Germinal center (tissue), 1 donor: Measurements from ENCODE around the gene BNIP5.
A peak's percentile ranks its signal among the peaks of the same experiment; 100 is the strongest.
"Not testable (repeated sequence)": the region's sequence is repeated elsewhere in the genome, so short reads cannot be mapped to it uniquely, and the experiment has no call there.

Experiments
- DNase-seq: peaks from one replicate; pipeline ENCODE4 v3.0.0; 2012; ENCODE audit warnings: mixed read lengths, low spot score

The BNIP5 gene

DNA sequence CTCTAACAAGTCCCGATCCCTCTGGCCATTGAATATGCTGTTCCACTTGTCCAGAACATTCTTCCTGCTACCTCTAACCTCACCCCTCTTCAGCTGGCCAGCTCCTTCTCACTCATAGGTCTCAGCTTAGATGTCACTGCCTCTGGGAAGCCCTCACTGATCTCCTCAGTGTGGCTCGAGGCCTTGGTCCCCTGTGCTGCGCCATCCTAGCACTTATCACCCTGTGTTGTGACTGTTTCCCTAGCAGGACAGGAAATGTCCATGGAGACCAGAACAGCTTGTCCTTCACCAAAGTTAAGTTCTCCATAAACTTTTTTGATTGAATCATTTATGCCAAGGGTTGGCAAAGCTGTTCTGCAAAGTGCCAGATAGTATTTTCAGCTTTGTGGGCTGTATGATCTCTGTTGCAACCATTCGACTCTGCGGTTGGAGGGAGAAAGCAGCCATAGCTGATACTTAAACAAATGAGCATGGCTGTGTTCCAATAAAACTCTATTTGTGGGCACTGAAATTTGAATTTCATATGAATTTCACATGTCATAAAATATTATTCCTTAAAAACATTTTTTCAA, 6.5 kb upstream of the BNIP5 start:
- no peak for DNase-seq

DNA sequence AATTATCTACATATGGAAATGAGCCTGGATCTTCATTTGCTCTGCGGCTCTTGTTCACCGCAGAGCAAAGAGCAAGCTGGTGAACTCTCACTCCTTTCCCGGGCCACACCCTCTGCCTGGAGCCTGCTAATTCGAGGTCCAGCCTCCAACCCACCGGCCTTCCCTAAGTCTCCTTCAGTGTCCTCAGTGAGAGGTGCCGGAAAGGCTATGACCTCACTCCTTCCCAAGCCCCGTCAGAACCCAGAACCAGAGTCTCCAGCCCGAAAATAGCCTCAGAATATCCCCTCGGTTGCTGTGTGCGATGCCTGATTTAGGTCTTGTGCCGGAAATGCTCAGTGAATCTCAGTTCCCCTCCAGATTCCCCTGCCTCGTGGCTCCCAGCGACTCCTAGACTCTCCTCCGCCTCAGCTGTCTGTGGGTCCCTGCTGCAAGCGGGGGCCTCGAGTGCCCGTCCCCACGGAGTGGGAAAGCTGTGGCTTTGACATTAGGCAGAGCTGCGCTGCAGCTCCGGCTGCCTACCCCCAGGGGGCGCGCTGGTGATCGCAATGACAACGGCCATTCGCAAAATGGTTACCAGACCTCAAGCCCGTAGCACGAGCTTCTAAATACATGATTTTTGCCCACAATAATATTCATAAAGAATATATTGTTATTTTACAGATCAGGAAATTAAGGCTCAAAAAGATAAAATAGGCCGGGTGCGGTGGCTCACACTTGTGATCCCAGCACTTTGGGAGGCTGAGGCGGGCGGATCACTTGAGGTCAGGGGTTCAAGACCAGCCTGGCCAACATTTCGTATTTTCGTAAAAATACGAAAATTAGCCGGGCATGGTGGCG, 4.1 kb upstream of the BNIP5 start:
- DNase-seq: peak; percentile 82

DNA sequence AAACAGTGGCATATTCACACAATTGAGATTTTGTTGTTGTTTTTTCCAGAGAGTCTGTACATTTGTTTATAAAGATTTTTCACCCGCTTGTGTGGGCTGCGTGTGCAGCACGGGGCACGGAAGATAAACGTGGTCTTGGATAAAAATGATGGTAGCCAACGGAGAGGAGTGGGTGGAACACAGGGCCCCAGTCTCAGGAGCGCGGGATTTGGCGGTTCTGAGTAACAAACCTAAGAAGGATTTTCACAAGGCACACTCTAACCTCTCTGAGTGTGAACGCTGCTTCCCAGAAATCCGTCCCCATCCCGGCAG, 3.6 kb upstream of the BNIP5 start:
- DNase-seq: no peak

DNA sequence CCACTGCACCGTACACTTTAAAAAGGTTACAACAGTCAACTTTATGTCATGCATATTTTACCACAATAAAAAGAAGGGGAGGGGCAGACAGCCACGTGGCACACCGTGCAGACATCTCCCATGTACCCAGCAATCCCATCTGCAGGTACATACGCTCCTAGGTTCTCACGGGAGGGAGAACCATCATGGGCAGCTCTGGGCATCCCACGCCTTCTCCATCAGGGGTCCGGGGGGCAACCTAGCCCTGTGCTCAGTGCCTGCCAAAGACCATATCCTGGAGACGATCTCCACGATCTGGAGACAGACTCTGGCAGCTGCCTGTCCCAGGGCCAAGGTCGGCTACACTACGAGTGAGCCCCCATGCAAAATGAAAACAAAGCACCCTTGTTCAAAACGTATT, 2.5 kb upstream of the BNIP5 start:
- no peak for DNase-seq

DNA sequence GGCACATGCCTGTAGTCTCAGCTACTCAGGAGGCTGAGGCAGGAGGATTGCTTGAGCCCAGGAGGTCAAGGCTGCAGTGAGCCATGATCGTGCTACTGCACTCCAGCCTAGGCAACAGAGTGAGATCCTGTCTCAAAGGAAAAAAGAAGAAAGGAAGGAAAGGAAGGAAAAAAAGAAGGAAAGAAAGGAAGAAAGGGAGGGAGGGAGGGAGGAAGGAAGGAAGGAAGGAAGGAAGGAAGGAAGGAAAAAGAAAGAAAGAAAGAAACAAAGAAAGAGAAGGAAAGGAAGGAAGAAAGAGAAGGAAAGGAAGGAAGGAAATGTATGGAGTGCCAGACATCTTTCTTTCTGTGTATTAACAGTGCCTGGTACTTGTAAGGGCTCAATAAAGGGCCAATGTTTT, 1.5 kb upstream of the BNIP5 start:
- not testable (repeated sequence) for DNase-seq

GRCh38 chr6:36337814-36338213, 1.1 kb upstream of the BNIP5 start:
- DNase-seq: no peak

GRCh38 chr6:36336208-36336710, 429 bp downstream of the BNIP5 start:
- no peak for DNase-seq

DNA sequence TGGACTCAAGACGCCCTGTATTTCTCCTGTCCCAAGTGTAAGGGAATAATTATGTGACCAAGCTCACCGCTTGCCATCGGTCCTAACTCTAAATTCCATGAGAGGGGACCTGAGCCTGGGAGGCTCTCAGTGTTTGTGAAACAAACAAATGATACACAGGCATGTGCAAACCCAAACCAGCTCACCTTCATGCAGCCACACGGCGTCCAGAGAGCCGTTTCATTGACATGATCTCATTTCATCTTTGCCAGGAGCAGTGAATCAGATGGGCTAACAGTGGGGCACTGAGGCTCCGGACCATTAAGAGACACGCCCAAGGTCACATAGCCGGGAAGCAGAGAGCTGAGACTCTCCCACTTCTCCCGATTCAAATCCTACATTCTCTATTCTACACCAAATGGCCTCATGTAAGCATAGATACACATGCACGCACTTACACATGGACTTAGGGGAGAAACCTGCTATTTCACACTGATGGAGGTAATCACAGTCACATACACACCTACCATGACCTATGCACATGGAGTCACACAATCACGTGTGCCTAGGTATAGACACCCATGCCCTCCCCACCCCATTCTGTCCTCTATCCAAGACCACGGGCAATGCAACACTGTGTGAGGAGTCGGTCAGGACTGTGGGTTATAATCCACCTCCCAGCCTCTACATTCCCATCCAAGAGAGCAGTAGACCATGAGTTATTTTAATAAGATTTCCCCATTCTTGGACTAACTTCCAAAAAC, 1.1 kb downstream of the BNIP5 start:
- no peak for DNase-seq

DNA sequence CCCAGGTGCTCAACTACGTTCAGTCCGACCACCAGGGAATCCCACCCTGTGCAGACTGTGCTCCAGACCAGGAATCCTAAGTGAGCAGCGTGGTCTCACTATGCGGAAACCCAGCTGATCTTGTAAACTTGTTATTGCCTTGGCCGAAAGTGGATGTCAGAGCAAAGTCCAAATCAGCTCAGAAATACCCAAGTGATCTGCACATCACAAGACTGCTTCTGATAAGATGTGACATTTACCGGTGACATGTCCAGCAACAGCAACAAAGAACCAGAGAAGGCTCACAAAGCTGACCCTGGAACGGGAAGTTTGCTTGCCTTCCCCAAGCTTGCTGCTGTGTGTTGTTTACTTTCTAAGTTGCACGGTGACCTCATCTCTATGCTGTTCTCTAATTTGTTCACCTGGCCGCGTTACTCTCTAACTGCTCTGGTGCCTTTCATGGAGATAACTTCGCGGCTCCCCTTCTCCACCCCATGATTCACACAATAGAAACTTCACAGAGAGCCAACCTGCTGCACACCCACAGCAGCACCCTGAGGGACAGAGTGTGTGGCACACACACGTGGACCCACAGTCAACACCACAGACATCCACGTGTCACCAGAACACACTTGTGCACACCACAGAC, 1.7 kb downstream of the BNIP5 start:
- no peak for DNase-seq

DNA sequence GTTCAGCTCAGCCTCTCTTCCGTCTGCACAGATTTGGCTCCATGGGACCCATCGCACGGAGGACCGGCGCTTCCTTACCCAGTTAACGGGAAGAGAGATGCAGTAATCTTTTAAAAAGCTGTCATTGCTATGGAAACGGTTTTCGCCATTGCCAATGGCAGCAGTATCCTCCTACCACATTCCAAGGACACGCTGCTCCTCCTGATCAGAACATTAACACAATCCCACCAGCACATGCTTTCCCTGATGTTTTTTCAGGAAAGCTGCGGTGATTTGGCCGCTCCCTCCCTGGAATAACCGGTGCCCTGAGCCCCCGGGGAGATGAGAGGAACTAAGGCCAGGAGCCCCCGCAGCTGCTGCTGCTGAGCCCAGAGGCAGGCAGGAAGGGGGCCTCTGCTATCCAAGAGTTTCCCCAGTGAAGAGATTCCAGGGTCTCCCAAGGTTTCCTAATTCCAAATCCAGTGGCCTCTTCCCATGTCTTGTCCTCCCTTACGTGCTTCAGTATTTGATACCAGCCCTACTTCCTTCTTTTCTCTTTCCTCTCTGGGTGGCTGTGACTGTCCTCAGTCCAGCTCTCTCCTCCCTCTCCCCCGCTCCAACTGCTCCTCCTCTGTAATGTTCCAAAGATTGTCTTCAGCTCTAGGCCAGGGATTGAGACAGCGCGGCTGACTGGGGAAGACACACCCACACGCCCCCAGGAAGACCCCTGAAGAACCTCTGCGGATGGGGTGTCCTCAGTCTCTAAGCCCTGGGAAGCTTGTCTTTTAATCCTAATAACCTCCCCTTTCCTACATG, 2.6 kb downstream of the BNIP5 start:
- no peak for DNase-seq

GRCh38 chr6:36333171-36333895, 3.4 kb downstream of the BNIP5 start:
- DNase-seq: no peak

DNA sequence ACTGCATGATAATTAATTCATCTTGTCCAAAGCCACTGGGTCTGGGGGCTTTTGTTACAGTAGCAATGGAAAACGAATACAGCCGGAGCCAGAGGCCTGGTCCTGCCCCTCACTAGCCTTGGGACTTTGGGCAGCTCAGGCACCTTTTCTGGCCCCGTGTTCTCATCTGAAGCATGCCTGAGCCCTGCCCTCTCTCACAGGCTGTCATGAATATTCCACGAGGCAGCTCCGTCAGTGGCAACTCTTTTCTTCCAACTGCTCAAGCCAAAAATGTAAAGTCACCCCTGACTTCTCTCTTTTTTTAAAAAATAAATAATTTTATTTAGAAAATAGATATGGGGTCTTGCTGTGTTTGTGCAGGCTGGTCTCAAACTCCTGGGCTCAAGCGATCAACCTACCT, 5.3 kb downstream of the BNIP5 start:
- no peak for DNase-seq

GRCh38 chr6:36330366-36330765, 6.3 kb downstream of the BNIP5 start:
- no peak for DNase-seq

GRCh38 chr6:36329798-36330291, 6.8 kb downstream of the BNIP5 start:
- no peak for DNase-seq

GRCh38 chr6:36328600-36328999, 8.1 kb downstream of the BNIP5 start:
- DNase-seq: no peak

DNA sequence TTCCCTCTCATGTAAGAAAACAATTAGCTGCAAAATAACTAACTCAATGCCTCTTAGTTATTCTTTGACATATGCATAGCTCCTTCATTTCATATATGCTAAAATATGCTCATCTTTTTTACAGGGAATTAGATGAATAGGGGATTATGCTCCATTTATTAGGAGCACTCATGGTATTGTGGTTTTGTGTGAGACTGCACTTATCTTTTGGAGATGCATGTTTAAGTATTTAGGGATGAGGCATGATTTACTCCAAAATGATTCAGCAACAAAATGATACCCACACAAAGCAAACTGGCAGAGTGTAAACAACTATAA, 8.8 kb downstream of the BNIP5 start:
- DNase-seq: no peak

DNA sequence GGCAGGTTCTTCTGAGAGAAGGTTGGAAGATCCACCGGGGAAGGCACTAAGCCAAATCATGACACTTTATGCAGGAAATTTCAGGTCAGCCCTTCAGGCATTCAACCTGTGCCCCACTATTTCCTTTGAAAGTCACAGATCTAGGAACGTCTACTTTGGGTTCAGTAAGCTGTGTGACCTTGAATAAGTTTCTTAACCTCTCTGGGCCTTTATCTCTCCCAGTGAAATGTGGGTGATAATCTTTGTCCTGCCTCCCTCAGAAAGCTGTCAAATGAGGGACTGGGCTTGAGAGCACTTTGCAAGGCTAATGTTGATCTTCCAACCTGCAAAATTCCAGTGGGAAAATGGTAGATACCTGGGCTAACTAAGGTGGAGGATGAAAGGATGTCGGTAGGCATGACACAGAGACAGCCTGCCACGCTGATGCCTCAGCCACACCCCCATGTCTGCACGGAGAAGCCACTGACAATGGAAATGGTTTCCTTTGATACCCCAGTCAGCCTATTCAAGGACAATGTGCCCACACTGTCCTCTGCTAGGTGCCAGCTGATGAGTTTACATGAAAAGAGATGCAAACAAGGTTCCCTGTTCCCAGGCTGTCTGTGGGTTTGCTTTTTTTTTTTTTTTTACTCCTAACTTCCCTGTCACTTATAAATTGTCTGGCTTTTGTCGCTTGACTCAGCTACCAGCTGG, 9.3 kb downstream of the BNIP5 start:
- no peak for DNase-seq

DNA sequence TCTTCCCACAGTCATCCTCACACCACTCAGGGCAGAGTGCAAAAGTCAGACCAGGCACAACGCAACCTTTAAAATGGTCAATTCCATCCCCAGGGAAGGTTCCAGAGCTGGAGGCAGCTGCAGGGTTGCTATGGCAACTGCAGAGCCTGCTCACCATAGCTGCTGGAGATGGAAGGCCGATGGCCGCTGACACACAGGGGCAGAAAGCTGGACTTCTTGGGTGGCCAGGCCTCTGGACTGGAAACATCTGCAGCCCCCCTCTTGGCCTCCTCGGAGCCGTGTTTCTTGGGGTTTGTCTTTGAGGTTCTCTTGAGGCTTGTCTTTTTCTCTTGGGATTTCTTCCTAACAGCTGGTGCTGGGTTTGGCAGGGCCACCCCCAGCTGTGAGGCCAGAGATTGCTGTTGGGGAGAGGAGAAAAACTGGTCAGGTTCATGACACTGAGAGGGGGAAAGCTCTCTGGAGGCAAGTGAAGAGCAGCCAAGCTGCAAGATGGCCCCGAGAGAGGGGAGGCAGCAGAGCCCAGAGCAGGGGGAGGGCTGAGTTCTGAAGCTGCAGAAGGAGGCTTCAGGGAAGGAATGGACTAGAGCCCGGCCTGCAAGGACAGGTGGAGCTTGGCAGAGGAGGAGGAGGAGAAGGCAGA, 10.2 kb downstream of the BNIP5 start:
- no peak for DNase-seq

DNA sequence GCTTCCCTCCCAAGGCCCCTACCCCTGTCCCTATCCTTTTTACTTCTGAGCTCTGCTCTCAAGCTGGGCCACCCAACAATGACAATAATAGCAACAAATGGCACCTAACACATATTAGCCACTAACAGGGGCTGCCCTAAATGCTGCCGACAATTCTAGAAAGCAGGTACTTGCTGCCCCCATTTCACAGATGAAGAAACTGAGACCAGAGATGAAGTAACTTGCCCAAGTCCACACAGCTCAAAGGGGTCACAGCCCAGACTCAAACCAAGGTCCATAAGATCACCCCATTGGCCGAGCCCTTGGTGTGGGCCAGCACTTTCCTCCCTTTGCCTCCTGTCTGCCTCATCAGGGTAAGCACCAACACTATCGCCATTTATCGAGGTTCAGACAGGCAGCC, 12.0 kb downstream of the BNIP5 start:
- no peak for DNase-seq

DNA sequence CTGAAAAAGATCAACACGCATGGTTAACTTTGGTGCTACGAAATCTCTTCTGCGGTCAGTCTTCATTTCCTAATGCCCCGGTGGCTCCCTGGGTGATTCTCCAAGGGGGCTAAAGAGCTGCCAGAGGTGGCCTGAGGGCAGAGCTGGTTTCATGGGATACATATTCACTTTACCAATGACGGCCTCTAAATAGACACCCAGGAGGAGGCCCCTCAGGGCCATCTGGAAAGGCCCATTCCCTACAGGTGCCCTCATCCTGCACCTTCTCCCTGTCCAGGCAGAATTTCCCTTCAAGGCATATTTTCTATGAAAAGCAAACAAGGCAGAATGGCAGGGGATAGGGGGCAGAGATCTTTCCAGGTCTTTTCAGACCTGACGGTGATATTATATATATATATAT, 12.5 kb downstream of the BNIP5 start:
- DNase-seq: no peak
